NCI-H510A treated with DMSO at 0.1 percent for 48 hours (cell line): ENCODE results near the gene DEFB123.
"Not testable (repeated sequence)": the region's sequence is repeated elsewhere in the genome, so short reads cannot be mapped to it uniquely, and the experiment has no call there.

ENCODE experiments used
- DNase-seq: peaks from one replicate; lab custom pipeline; 2025; lab: John Stamatoyannopoulos, UW

The DEFB123 gene, protein sequence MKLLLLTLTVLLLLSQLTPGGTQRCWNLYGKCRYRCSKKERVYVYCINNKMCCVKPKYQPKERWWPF

DNA sequence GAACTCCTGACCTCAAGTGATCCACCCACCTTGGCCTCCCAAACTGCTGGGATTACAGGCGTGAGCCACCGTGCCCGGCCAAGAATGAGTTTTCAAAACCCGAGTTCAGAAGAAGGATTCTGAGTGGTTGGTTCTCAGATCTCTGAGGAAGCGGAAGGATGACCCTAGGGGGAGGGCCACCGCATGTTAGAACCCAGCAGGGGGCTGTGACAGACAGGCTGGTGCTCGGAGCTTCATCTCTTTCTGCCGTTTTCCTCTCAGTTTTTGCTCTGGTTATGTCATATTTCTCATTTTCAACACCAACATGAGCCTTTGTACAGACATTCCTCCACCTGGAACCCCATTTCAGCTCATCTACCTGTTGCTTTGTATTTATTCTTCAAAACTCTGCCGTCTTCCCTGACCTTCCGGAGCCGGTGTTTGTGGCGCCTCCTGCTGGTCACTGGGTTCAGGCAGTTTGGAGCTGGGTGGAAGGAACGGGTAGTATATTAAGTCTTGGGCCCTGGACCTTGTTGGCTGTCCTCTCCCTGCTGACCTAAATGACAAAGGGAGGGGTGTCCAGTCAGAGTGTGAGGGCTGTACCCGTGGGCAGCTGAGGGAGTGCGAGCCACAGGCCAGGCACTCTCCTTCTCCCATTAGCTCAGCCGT is at the start of gene DEFB123:
TSS of gene DEFB123 (plus strand) at position 621 of the 648 bp plus-strand sequence. CDS start 67 bp downstream, outside the sequence.
- DNase-seq, result no peak

DNA sequence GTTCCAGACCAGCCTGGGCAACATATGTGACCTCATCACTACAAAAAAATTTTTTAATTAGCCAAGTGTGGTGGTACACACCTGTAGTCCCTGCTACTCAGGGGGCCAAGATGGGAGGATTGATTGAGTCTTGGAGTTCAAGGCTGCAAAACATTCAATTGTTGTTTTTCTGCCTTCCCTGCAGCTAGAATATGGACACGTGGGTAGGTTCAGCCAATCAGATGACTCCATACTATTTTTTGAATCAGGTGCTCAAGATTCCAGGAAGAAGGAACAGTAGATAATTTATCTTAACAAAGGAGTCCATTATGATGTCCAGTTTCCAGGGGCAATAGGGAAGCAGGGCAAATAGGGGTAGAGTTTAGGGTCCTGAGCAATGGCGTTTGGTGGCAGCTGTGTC is 47.6 kb upstream of the DEFB123 start:
- DNase-seq, result no peak

DNA sequence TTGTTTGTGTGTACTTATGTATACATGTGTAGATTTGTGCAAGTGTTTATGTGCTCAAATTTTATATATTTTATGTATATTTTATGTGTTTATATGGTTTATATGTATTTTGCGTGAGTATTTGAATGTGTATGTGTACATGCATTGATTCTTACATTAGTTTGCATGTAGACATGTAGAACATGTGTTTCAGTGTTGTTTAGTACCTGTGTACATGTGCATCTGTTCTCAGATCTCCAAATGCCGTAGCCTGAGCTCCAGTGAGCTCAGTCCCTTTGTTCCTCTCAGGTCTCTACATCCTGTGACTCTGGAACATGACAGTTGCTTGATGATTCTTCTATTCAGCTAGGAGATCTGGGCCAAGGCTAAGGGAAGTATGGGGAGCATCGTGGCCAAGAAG is 45.5 kb upstream of the DEFB123 start:
- no peak for DNase-seq

DNA sequence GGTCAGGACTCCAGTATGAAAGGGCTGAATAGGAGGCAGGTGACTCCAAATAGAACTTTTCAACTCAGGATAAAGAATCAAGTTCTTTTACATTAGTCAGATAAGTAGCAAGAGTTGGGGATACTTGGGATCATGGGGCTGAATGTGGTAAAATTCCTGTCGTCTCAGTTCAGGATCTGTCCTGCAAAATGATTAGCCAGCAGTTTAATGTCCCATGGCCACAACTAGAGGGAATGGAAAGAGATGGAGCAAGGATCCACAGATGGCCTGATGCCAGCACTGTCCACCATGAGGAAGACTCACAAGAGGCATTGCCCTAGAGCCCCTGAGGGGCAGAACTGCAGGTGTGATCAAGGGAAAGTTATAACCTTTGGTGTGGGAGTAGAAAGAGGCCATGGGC is 36.5 kb upstream of the DEFB123 start:
- no peak for DNase-seq

DNA sequence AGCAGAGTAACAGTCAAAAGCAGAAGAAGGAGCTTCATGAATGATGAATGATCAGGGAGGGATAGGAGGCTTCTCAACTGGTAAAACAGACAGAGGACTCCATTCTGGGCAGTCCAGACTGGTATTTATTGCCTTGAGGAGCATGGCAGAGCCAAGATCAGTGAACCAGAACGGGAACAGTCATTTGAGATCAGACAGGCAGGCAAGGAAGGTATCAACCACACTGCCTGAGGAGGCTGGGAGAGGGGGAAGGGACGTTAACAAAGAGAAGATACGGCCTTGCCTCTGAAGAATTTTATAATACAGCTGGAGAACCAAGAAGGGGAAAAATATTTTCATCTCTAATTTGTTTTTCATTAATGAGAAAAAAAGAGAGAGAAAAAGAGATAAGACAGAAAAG is 34.3 kb upstream of the DEFB123 start, which contains the start of gene DEFB121:
TSS of gene DEFB121 (minus strand) at position 101 of the 400 bp plus-strand sequence. CDS start at position 38, 63 bp downstream.
- no peak for DNase-seq

DNA sequence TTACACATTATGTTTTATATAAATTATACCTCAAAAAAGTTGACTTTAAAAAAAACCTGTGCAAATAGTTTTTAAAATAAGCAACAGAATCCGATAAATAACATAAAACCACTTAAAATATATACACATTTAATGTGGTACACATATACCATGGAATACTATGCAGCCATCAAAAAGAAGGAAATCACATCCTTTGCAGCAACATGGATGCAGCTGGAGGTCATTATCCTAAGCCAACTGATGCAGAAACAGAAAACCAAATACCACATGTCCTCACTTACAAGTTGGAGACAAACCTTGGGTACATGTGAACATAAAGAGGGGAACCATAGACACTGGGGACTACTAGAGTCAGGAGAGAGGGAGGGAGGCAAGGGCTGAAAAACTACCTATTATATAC is 30.4 kb upstream of the DEFB123 start:
- no peak for DNase-seq

DNA sequence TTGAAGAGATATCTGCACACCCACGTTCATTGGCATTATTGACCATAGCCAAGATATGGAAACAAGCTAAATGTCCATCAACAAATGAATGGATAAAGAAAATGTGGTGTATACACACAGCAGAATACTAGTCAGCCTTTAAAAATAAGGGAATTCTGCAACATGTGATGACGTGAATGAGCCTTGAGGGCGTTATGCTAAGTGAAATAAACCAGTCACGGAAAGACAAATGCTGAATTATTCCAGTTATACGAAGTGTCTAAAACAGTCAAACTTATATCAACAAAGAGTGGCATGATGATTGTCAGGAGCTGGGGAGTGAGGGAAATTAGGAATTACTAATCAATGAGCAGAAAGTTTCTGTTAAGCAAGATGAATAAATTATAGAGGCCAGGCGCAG is 26.1 kb upstream of the DEFB123 start:
- no peak for DNase-seq

DNA sequence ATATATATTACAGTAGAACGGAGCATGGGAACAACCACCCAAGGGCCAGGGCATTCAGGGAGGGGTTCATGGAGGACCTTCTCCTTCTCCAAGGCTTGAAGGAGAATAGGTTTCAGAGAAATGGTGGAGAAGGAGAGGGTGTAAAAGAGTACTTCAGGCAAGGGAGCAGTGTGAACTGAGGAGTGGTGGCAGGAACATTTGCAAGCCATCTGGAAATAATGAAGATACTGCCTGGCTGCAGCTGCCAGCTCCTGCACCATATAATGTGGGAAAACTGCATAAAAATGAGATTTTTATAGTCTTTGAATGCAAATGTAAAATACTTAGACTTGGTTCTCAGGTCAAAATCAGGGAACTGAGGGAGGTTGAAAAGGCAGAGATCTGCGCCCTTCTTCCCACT is 24.8 kb upstream of the DEFB123 start:
- no peak for DNase-seq

DNA sequence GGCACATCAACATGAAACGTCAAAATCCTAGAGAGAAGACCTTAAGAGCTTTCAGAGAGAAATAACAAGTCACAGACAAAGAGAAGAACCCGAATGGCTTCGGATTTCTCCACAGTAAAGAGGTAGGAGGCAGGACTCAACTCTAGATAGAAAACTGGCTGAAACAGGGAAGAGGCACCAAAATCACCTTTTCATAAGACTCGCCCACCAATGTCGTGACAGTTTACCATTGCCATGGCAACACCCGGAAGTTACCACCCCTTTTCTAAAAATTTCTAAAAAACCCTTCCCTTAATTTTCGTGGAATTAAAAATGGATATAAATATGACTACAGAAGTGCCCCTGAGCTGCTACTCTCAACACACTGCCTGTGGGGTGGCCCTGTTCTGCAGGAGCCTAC is 22.1 kb upstream of the DEFB123 start:
- DNase-seq, result no peak

DNA sequence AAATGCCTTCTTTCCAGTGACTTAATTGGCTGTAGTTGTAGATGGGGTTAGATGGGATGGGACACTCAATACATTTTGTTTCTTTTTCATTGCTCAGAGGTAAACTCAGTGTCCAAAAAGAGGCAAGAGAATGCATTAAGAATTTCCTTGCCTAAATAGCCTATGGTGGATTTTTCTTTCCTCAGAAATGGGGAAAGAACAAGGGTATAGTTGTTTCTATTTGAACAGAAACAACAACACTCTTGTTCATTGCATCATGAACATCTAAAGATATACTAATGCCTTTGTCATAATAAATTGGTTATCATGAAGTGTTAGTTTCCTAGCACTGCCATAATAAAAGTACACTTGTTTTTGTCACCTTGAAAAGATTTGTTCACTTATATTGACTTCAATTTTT is 14.6 kb upstream of the DEFB123 start:
- no peak for DNase-seq

DNA sequence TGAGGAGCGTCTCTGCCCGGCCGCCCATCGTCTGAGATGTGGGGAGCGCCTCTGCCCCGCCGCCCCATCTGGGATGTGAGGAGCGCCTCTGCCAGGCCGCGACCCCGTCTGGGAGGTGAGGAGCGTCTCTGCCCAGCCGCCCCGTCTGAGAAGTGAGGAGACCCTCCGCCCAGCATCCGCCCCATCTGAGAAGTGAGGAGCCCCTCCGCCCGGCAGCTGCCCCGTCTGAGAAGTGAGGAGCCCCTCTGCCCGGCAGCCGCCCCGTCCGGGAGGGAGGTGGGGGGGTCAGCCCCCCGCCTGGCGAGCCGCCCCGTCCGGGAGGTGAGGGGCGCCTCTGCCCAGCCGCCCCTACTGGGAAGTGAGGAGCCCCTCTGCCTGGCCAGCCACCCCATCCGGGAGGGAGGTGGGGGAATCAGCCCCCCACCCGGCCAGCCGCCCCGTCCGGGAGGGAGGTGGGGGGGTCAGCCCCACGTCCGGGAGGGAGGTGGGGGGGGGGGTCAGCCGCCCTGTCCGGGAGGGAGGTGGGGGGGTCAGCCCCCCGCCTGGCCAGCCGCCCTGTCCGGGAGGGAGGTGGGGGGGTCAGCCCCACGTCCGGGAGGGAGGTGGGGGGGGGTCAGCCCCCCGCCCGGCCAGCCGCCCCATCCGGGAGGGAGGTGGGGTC is 13.4 kb upstream of the DEFB123 start:
- not testable (repeated sequence) for DNase-seq

DNA sequence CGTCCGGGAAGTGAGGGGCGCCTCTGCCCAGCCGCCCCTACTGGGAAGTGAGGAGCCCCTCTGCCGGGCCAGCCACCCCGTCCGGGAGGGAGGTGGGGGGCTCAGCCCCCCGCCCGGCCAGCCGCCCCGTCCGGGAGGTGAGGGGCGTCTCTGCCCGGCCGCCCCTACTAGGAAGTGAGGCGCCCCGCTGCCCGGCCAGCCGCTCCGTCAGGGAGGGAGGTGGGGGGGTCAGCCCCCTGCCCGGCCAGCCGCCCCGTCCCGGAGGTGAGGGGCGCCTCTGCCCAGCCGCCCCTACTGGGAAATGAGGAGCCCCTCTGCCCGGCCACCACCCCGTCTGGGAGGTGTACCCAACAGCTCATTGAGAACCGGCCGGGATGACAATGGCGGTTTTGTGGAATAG is 12.9 kb upstream of the DEFB123 start:
- not testable (repeated sequence) for DNase-seq

DNA sequence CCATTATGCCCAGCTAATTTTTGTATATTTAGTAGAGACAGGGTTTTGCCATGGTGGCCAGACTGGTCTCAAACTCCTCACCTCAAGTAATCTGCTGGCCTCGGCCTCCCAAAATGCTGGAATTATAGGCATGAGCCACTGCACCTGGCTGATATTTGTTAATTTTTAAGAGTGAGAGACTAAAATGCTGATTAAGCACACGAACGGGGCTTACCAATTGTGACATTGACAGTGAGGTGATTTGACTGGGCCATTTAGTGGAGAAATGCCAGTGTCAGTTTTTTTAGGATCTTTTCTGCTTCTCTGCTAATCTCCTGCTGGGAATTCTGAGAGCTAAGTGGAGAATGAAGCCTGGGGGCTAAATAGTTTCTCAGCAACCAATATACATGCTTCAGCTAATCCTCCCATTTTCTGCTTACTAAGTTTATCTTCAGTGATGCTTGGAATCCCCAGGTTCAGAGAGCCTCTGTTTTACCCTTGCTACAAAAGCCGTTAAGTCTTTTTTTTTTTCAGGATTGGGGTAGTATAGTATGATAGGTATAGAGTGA is 9.8 kb upstream of the DEFB123 start:
- no peak for DNase-seq

DNA sequence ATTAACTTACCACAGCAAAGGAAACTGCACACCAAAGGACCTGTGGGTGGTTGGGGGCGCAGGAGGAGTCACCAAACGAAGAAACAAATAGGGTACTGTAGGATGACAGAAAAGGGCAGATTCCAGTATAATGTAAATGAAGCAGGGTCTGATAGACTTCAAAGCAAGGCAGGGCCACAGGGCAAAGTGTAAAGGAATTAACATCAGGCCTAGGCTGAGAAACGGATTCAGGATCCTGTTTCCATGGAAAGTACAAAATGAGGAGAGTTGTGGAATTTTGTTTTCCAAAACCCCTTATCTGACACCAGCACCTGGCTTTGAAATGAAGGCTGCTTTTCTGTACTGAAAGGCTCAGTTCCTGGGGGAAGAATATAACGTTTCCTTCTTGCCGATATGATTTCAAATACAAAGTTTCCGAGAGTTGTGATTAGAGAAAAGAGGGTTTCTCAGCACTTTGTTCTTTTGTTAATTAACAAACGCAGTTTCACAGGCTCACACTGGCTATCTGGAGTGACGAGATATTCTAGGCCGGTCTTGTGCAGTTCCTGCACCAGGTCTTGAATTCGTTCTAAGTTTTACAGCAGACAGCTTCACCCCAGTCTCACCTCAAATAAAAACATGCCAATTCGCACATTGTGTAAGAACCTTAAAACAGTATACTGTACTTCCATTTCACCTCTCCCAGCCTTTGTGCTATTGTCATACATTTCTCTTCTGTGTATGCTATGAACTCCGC is 5.8 kb downstream of the DEFB123 start:
- no peak for DNase-seq

DNA sequence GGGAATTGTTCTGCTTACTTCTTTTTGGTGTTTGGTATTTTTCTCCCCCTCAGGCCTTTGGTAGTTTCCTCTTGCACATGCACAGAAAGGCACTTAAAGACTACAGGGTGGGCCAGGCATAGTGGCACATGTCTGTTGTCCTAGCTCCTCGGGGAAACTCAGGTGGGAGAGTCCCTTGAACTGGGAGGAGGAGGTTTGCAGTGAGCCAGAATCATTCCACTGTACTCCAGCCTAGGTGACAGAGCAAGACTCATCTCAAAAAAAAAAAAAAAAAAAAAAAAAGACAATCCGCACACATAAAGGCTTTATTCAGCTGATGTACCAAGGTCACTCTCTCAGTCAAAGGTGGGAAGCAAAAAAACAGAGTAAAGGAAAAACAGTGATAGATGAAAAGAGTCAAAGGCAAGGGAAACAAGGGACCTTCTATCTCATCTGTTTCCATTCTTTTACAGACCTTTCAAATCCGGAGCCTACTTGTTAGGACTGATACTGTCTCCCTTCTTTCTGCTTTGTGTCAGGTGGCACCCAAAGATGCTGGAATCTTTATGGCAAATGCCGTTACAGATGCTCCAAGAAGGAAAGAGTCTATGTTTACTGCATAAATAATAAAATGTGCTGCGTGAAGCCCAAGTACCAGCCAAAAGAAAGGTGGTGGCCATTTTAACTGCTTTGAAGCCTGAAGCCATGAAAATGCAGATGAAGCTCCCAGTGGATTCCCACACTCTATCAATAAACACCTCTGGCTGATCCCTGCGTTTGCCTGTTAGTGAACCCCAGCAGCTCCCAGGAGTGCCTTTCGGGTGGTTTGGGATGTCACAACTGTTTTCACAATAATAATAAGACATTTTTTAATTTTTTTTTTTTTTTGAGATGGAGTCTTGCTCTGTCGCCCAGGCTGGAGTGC is 9.3 kb downstream of the DEFB123 start:
- no peak for DNase-seq

DNA sequence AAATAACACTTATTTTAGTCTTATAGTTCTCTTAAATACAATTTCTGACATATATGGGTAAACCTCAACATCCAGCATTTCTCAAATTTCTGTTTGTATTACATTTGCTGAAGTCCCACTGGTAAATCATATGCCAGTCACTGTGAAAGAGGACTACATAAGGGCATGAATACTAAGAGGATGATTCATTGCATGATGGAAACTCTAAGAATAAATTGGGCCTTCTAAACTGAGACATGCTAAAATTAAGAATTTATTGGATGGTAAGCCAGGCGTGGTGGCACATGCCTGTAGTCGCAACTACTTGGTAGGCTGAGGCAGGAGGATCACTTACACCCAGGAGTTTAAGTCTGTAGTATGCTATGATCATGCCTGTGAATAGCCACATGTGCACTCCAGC is 12.1 kb downstream of the DEFB123 start:
- DNase-seq, result no peak

DNA sequence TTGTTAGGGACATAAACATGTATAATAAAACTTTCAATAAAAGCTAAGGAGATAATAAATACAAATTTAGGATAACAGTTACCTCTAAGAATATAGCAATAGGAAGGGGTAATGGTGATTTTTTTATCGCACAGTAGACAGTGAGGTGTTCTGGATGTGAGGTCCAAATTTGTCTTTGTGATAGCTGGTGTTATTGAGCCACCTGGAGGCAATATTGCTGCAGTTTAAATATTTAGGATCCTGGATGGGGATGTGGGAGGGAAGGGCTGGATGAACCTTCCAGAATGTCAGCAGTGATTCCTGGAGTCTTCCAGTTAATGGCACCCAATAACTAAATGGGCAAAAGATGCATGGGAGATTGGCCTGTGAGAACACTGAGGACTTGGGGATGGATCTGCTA is 13.9 kb downstream of the DEFB123 start:
- no peak for DNase-seq

DNA sequence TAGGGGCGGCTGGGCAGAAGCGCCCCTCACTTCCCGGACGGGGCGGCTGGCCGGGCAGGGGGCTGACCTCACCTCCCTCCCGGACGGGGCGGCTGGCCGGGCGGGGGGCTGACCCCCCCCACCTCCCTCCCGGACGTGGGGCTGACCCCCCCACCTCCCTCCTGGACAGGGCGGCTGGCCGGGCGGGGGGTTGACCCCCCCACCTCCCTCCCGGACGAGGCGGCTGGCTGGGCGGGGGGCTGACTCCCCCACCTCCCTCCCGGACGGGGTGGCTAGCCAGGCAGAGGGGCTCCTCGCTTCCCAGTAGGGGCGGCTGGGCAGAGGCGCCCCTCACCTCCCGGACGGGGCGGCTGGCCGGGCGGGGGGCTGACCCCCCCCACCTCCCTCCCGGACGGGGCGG is 30.5 kb downstream of the DEFB123 start:
- not testable (repeated sequence) for DNase-seq

DNA sequence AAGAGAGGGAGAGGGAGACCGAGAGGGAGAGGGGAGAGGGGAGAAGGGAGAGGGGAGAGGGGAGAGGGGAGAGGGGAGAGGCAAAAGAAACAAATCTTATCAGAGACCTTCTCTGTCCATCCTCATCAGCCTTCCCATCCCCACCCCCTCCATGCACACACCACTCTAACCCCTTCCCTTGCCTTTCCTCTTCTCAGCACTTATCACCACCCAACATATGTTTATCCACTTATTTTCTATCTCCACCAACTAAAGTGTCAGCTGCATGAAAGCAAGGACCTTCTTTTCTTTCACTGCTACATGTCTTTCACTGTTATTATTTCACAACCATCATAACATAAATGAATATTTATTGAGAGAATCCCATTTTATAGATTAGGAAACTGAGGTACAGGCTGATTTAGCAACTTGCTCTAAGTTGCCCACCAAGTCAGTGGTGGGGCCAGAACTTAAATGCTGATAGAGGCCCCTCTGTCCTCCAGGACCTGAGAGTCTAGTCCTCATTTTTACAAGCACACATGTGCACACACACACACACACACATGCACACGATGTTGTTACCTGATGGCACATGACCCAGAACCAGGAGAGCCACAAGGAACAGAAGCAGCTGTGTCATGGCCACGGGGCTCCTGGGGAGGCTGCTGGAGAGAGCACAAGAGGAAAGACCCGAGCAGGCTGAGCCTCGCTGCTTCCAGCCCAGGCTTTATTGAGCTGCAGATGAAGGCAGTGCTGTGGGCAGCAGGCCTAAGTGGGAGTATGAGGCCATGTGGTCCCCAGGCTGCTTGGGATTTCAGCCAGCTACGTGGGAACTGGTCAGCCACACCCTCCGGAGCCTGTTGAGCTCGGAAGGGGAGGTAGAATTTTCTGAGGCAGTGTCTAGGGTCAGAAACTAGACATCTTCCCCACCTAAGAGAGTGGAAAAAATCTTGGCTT is 32.2 kb downstream of the DEFB123 start:
- no peak for DNase-seq

DNA sequence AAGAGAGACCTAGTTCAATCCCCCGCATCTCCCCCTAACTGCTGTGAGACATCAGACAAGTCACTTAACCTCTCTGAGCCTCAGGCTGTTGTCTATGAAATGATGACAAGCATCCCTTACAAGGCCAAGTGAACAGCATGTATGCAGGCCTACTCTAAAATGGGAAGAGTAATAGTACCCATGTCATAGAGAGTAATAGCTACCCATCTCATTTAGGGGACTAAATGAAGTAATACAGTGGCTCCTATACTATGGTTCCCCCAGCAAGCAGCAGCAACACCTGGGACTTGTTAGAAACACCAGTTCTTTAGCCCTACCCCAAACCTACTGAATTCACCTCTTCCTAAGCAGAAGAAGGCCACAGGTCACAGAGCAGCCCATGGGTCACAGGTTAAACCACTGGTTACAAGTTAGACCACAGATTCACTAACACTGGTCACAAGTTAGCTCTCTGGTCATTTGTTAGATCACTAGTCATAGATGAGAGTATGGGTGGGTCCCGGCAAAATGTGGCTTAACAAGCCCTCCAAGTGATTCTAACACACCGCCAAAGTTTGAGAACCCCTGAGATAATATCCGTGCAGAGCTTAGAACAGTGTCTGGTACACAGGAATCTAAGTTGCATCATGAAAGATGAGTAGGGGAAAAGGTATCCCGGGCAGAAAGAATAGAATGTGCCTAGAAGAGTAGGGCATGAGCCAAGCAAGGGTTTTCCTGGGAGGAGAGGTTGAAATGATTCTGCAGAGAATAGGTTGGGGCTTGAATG is 33.1 kb downstream of the DEFB123 start:
- DNase-seq, result no peak
